Endothelial cell of umbilical vein (primary cell): ENCODE measurements around the gene UFSP1. TPM values are rescaled to one million over a fixed set of nuclear protein-coding genes. Genes with fewer than 3 reads are reported as not detected.
A peak's percentile ranks its signal among the peaks of the same experiment; 100 is the strongest.

Experiments used
- BruUV-seq: library from RNA; stranded (reverse); fragments of 400-500 nt; replicated peaks from 2 replicates; lab custom pipeline; 2021; lab: Mats Ljungman, UMichigan
- CTCF ChIA-PET: fragments of 300-600, 350-600 bp; sonication (Branson Sonifier 250); formaldehyde crosslinking; loops from one replicate; lab custom pipeline; 2021; ENCODE audit warnings: antibody characterized with exemption, inconsistent platforms; lab: Charles Lee
- POLR2A ChIA-PET: fragments of 300-600, 350-600 bp; sonication (Branson Sonifier 250); formaldehyde crosslinking; loops from one replicate; lab custom pipeline; 2021; ENCODE audit warnings: antibody characterized with exemption, inconsistent platforms; lab: Charles Lee
- DNase-seq: peaks from one replicate; pipeline ENCODE4 v3.0.0-alpha.2; 2011; ENCODE audit warnings: low read depth, low spot score
- FAIRE-seq: peaks from 2 replicates; lab custom pipeline; 2011; peaks lifted over from hg19 to GRCh38; lab: Jason Lieb, UNC
- H2AFZ ChIP-seq: 2 replicates; pipeline ENCODE4 v1.6.0; 2012; ENCODE audit warnings: low read depth, low read length, control low read depth, inconsistent platforms
- H3K27ac ChIP-seq: 2 replicates; pipeline ENCODE4 v1.5.1; 2011; ENCODE audit warnings: low read depth, mild to moderate bottlenecking, control low read depth, low read length, moderate library complexity; ENCODE audit not compliant: insufficient read depth
- H3K27me3 ChIP-seq, 2 experiments: 2 replicates each; pipeline versions ENCODE4 v1.6.0 to v1.6.1; 2011; ENCODE audit warnings: low read length in 2 of 2, mixed read lengths in 1 of 2; ENCODE audit not compliant: control insufficient read depth in 2 of 2, insufficient read depth in 2 of 2
- H3K36me3 ChIP-seq, 2 experiments: 2 replicates in 1 of 2; 3 replicates in 1 of 2; pipeline ENCODE4 v1.5.1; 2011; ENCODE audit warnings: low read length in 2 of 2, mild to moderate bottlenecking in 1 of 2, moderate library complexity in 1 of 2; ENCODE audit not compliant: control insufficient read depth in 2 of 2, insufficient read depth in 2 of 2; ENCODE audit errors: extremely low read depth in 1 of 2
- H3K4me1 ChIP-seq: 3 replicates; pipeline ENCODE4 v1.5.1; 2011; ENCODE audit warnings: mild to moderate bottlenecking, low read length; ENCODE audit not compliant: control insufficient read depth, insufficient read depth; ENCODE audit errors: extremely low read depth
- H3K4me2 ChIP-seq: 2 replicates; pipeline ENCODE4 v1.6.1; 2011; ENCODE audit warnings: low read length, control low read depth, mixed read lengths; ENCODE audit not compliant: insufficient read depth
- H3K4me3 ChIP-seq, 3 experiments: fragments of 200-600 bp in 1 of 3; sonication (generic), shearing (Covaris generic) in 1 of 3; replicated peaks in 1 of 3; 2 replicates each; pipeline ENCODE4 v1.5.1; 2011 to 2016; ENCODE audit warnings: control low read depth in 3 of 3, low read length in 3 of 3, mild to moderate bottlenecking in 2 of 3, inconsistent platforms in 1 of 3, low read depth in 1 of 3, moderate library complexity in 1 of 3; ENCODE audit not compliant: insufficient read depth in 1 of 3
- H3K79me2 ChIP-seq: 2 replicates; pipeline ENCODE4 v1.6.0; 2012; ENCODE audit warnings: low read length, inconsistent platforms; ENCODE audit not compliant: control insufficient read depth, insufficient read depth
- H3K9ac ChIP-seq: replicated peaks from 2 replicates; pipeline ENCODE3; 2011; ENCODE audit warnings: low read length, control low read depth; ENCODE audit not compliant: insufficient read depth; ENCODE audit errors: extremely low read depth
- H3K9me1 ChIP-seq: replicated peaks from 3 replicates; pipeline ENCODE4 v1.6.0; 2011; ENCODE audit warnings: mild to moderate bottlenecking, low read length; ENCODE audit not compliant: control insufficient read depth, insufficient read depth; ENCODE audit errors: extremely low read depth
- H3K9me3 ChIP-seq: replicated peaks from 2 replicates; pipeline ENCODE4 v1.5.1; 2012; ENCODE audit warnings: low read length, inconsistent platforms; ENCODE audit not compliant: control insufficient read depth, insufficient read depth
- H4K20me1 ChIP-seq: replicated peaks from 2 replicates; pipeline ENCODE3; 2011; ENCODE audit warnings: mild to moderate bottlenecking, low read length; ENCODE audit not compliant: control insufficient read depth, insufficient read depth; ENCODE audit errors: extremely low read depth
- EZH2 ChIP-seq: IDR thresholded peaks from 2 replicates; pipeline ENCODE4 v1.6.1; 2012; ENCODE audit warnings: borderline replicate concordance, low read depth, mild to moderate bottlenecking, moderate library complexity, low read length, inconsistent platforms; ENCODE audit not compliant: severe bottlenecking
- FOS ChIP-seq: IDR thresholded peaks from 2 replicates; pipeline ENCODE4 v1.6.1; 2011; ENCODE audit warnings: mild to moderate bottlenecking, low read length, moderate library complexity, borderline replicate concordance; ENCODE audit not compliant: insufficient read depth
- GATA2 ChIP-seq: IDR thresholded peaks from 2 replicates; pipeline ENCODE4 v1.7.0; 2011; ENCODE audit warnings: low read depth, mild to moderate bottlenecking, moderate library complexity, mixed read lengths, low read length; ENCODE audit not compliant: insufficient read length, insufficient read depth
- JUN ChIP-seq: IDR thresholded peaks from 2 replicates; pipeline ENCODE4 v1.6.1; 2011; ENCODE audit warnings: borderline replicate concordance, low read depth; ENCODE audit not compliant: insufficient read length, insufficient read depth
- MAX ChIP-seq: IDR thresholded peaks from 2 replicates; pipeline ENCODE4 v1.6.1; 2011; ENCODE audit not compliant: insufficient read depth, insufficient read length
- MYC ChIP-seq: IDR thresholded peaks from one replicate; pipeline ENCODE4 v1.6.1; 2011; ENCODE audit warnings: mild to moderate bottlenecking, low read depth, low read length
- POLR2A ChIP-seq: IDR thresholded peaks from 2 replicates; pipeline ENCODE4 v1.6.1; 2012; ENCODE audit warnings: low read depth, mild to moderate bottlenecking, control low read depth, low read length
- POLR2AphosphoS5 ChIP-seq: IDR thresholded peaks from 2 replicates; pipeline ENCODE4 v1.6.1; 2012; ENCODE audit warnings: low read depth, mild to moderate bottlenecking, control low read depth, low read length, moderate library complexity; ENCODE audit not compliant: insufficient read depth
- dilution Hi-C: fragments of 300-500 bp; cut with MboI; formaldehyde crosslinking; loops from one replicate; pipeline ENCODE4 v1.15.0; 2019; ENCODE audit warnings: low sequenced_read_pairs; ENCODE audit not compliant: extremely low pct_ligation_motif_present
- intact Hi-C: fragments of 100-400 bp; cut with micrococcal nuclease; formaldehyde crosslinking; loops from one replicate; pipeline ENCODE4 v1.10.0; 2022
- polyA plus RNA-seq, 4 experiments: library from polyadenylated mRNA; depleted of rRNA in 3 of 4; stranded (reverse) in 3 of 4; unstranded in 1 of 4; fragments of >200 nt; gene quantifications; 2 replicates each; pipeline versions ENCODE4 v1.2.1 to v1.2.3, GENCODE V29; 2011 to 2012; ENCODE audit warnings: missing spikeins in 1 of 4
- total RNA-seq: library from RNA; stranded (reverse); gene quantifications from 2 replicates; pipeline ENCODE4 v1.2.3, GENCODE V29; 2021
- TF ChIP-seq, protein P1 (sequence below), 2 donors: IDR thresholded peaks; 1 replicate in 1 of 2; 2 replicates in 1 of 2; pipeline ENCODE4 v1.5.1; 2011; ENCODE audit warnings: low read length in 2 of 2, mild to moderate bottlenecking in 2 of 2, moderate library complexity in 2 of 2, control low read depth in 1 of 2, inconsistent platforms in 1 of 2, low read depth in 1 of 2; ENCODE audit not compliant: insufficient read depth in 1 of 2; ENCODE audit errors: extremely low read depth in 1 of 2

The UFSP1 gene
- total and polyA plus RNA-seq, 2 donors (not counting 3 experiments of a cell fraction or from before 2014, with no cell fraction given), result 0.84 to 0.93 TPM

GRCh38 chr7:100874577-100875355 is 14.7 kb downstream of the UFSP1 start, which contains the start of gene SRRT:
TSS of gene SRRT (plus strand) at chr7:100875103. CDS start at chr7:100875591, 488 bp downstream.
- dilution Hi-C loops, result no loop called here
- Histone ChIP-seq H3K9me3 (no peaks in the 10 kb centered on the region), H3K4me3 (peak within 1 kb of the TSS; percentile 72 to 84 (median 79)), H3K9ac (peak within 1 kb of the TSS; percentile 93), H3K4me2 (peak within 1 kb of the TSS; percentile 97), H3K9me1 (no peaks in the 10 kb centered on the region), H4K20me1 (no peaks in the 10 kb centered on the region), H2AFZ (peak within 1 kb of the TSS; percentile 87), H3K27me3 (no peaks in the 10 kb centered on the region), H3K4me1 (peaks cover 19% of the 10 kb centered on the region), H3K79me2 (peaks cover 51% of the 10 kb centered on the region), H3K36me3 (peaks cover 19 to 20% of the 10 kb centered on the region in 2 experiments), H3K27ac (peak within 1 kb of the TSS; percentile 89)
- intact Hi-C loops, result loop anchor here (1.0 to 2.0 kb wide), 3 partner anchors 7 to 22 kb away; partner anchors contain the start of genes SLC12A9 and TRIP6
- peak; percentile 97 for DNase-seq
- peak; percentile 98 for FAIRE-seq
- peak; percentile 96 for TF ChIP-seq POLR2AphosphoS5
- TF ChIP-seq MAX, result peak; percentile 27
- TF ChIP-seq JUN, result no peak
- TF ChIP-seq, protein P1, sequence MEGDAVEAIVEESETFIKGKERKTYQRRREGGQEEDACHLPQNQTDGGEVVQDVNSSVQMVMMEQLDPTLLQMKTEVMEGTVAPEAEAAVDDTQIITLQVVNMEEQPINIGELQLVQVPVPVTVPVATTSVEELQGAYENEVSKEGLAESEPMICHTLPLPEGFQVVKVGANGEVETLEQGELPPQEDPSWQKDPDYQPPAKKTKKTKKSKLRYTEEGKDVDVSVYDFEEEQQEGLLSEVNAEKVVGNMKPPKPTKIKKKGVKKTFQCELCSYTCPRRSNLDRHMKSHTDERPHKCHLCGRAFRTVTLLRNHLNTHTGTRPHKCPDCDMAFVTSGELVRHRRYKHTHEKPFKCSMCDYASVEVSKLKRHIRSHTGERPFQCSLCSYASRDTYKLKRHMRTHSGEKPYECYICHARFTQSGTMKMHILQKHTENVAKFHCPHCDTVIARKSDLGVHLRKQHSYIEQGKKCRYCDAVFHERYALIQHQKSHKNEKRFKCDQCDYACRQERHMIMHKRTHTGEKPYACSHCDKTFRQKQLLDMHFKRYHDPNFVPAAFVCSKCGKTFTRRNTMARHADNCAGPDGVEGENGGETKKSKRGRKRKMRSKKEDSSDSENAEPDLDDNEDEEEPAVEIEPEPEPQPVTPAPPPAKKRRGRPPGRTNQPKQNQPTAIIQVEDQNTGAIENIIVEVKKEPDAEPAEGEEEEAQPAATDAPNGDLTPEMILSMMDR (IDR thresholded peaks at IDR 0.05; ENCODE audit: extremely low read depth in 1 of 2, insufficient read depth in 1 of 2, low read depth in 1 of 2, low read length in 2 of 2), result peak in 1 of 2 donors; percentile 31
- no peak for TF ChIP-seq EZH2
- no peak for TF ChIP-seq GATA2
- no peak for TF ChIP-seq FOS
- TF ChIP-seq MYC, result no peak
- TF ChIP-seq POLR2A, result peak; percentile 91
- BruUV-seq, result TSS peak; percentile 97
- ChIA-PET POLR2A (interaction anchor here (0.6 to 2.5 kb wide), 8 partner anchors 8 to 1530 kb away, joined by 3 to 27 read pairs (median 4); partner anchors contain the start of genes EPHB4, MOSPD3, POP7 and TRIP6), CTCF (interaction anchor here (0.7 to 2.4 kb wide), 10 partner anchors 9 to 203 kb away, joined by 3 to 14 read pairs (median 4); partner anchors contain the start of genes POP7, SLC12A9 and UFSP1)
